HCT116 (cell line): ENCODE data around the gene TNFSF9. TPM values are rescaled to one million over a fixed set of nuclear protein-coding genes. Genes with fewer than 3 reads are reported as not detected.

ENCODE experiments used
- ATAC-seq: fragments of 200-7000 bp; cut with Tn5 transposase; 2 replicates; pipeline ENCODE4 v1.9.1; 2020; ENCODE audit warnings: mild to moderate bottlenecking, moderate library complexity
- BruUV-seq: library from RNA; stranded (reverse); fragments of 400-500 nt; replicated peaks from 2 replicates; lab custom pipeline; 2021; lab: Mats Ljungman, UMichigan
- CTCF ChIA-PET: fragments of 300-600 bp; sonication (Branson Sonifier 250); formaldehyde crosslinking; loops from one replicate; lab custom pipeline; 2021; ENCODE audit warnings: antibody characterized with exemption; lab: Charles Lee
- POLR2A ChIA-PET: fragments of 300-600, 350-600 bp; sonication (Branson Sonifier 250); formaldehyde crosslinking; loops from one replicate; lab custom pipeline; 2021; ENCODE audit warnings: antibody characterized with exemption; lab: Charles Lee
- RAD21 ChIA-PET, 2 experiments: fragments of 300-600 bp; sonication (Branson Sonifier 250); formaldehyde crosslinking; loops; one replicate each; lab custom pipeline; 2023; ENCODE audit warnings: low total read pairs in 2 of 2; ENCODE audit not compliant: uncharacterized antibody in 2 of 2, unreplicated experiment in 2 of 2, low non-redundant PET in 1 of 2; lab: Charles Lee
- DNase-seq: peaks from one replicate; pipeline ENCODE4 v3.0.0-alpha.2; 2010; ENCODE audit warnings: low read depth, low spot score
- H2AFZ ChIP-seq: fragments of 200-600 bp; shearing (Covaris generic), sonication (generic); 2 replicates; pipeline ENCODE4 v1.6.1; 2017; ENCODE audit warnings: low read depth, mixed run types, mixed read lengths, antibody characterized with exemption, low read length; ENCODE audit not compliant: poor library complexity, severe bottlenecking
- H3K27ac ChIP-seq: 2 replicates; pipeline ENCODE4 v1.5.1; 2012; ENCODE audit warnings: low read depth, low read length
- H3K27me3 ChIP-seq: fragments of 200-600 bp; sonication (generic); 2 replicates; pipeline ENCODE4 v1.6.1; 2016; ENCODE audit warnings: mixed run types, low read length, mixed read lengths; ENCODE audit not compliant: insufficient read depth
- H3K36me3 ChIP-seq, 2 experiments: fragments of 200-500 bp in 1 of 2; fragments of 200-600 bp in 1 of 2; sonication (Bioruptor generic) in 1 of 2; sonication (generic) in 1 of 2; 2 replicates each; pipeline versions ENCODE4 v1.5.1 to v1.6.1; 2014 to 2016; ENCODE audit warnings: low read length in 2 of 2, inconsistent platforms in 1 of 2, mixed read lengths in 1 of 2, mixed run types in 1 of 2; ENCODE audit not compliant: insufficient read depth in 2 of 2, control insufficient read depth in 1 of 2
- H3K4me1 ChIP-seq, 2 experiments: fragments of 200-600 bp in 1 of 2; sonication (generic) in 1 of 2; 2 replicates each; pipeline versions ENCODE4 v1.5.1 to v1.6.1; 2012 to 2017; ENCODE audit warnings: low read length in 2 of 2, inconsistent platforms in 1 of 2, mild to moderate bottlenecking in 1 of 2, mixed read lengths in 1 of 2, mixed run types in 1 of 2, moderate library complexity in 1 of 2; ENCODE audit not compliant: insufficient read depth in 2 of 2, control insufficient read depth in 1 of 2
- H3K4me2 ChIP-seq: fragments of 200-600 bp; sonication (generic); 2 replicates; pipeline ENCODE4 v1.6.1; 2017; ENCODE audit warnings: mixed run types, low read length, mixed read lengths
- H3K4me3 ChIP-seq, 2 experiments: fragments of 200-600 bp in 1 of 2; sonication (generic) in 1 of 2; replicated peaks in 1 of 2; 2 replicates each; pipeline ENCODE4 v1.5.1; 2011 to 2016; ENCODE audit warnings: low read length in 2 of 2, control low read depth in 1 of 2, low read depth in 1 of 2, mild to moderate bottlenecking in 1 of 2, mixed read lengths in 1 of 2, mixed run types in 1 of 2
- H3K79me2 ChIP-seq: fragments of 200-600 bp; sonication (generic); 2 replicates; pipeline ENCODE4 v1.6.1; 2017; ENCODE audit warnings: mild to moderate bottlenecking, mixed run types, low read length, moderate library complexity, mixed read lengths; ENCODE audit not compliant: insufficient read depth
- H3K9ac ChIP-seq: fragments of 200-600 bp; sonication (generic); 2 replicates; pipeline ENCODE4 v1.6.1; 2016; ENCODE audit warnings: low read length, mixed read lengths
- H3K9me2 ChIP-seq: fragments of 200-600 bp; sonication (generic), shearing (Covaris generic); 2 replicates; pipeline ENCODE4 v1.6.1; 2017; ENCODE audit warnings: mixed run types, mild to moderate bottlenecking, moderate library complexity; ENCODE audit not compliant: insufficient read depth
- H3K9me3 ChIP-seq, 2 experiments: fragments of 200-500 bp in 1 of 2; fragments of 200-600 bp in 1 of 2; sonication (Bioruptor generic) in 1 of 2; sonication (generic) in 1 of 2; 2 replicates each; pipeline ENCODE4 v1.6.1; 2014 to 2017; ENCODE audit warnings: low read length in 2 of 2, mixed read lengths in 2 of 2, inconsistent platforms in 1 of 2, low read depth in 1 of 2, mild to moderate bottlenecking in 1 of 2, mixed run types in 1 of 2, moderate library complexity in 1 of 2; ENCODE audit not compliant: control insufficient read depth in 1 of 2, insufficient read depth in 1 of 2
- H4K20me1 ChIP-seq: fragments of 200-600 bp; sonication (generic), shearing (Covaris generic); 2 replicates; pipeline ENCODE4 v1.6.1; 2017; ENCODE audit warnings: mixed run types, mild to moderate bottlenecking, moderate library complexity; ENCODE audit not compliant: insufficient read depth
- CBX3 ChIP-seq: IDR thresholded peaks from 2 replicates; pipeline ENCODE4 v1.6.1; 2012; ENCODE audit warnings: low read depth
- CEBPB ChIP-seq: IDR thresholded peaks from 2 replicates; pipeline ENCODE4 v1.6.1; 2012; ENCODE audit warnings: low read depth
- EGR1 ChIP-seq: IDR thresholded peaks from 2 replicates; pipeline ENCODE4 v1.6.1; 2012; ENCODE audit warnings: low read depth
- EZH2 ChIP-seq: fragments of 200-600 bp; sonication (generic); IDR thresholded peaks from 2 replicates; pipeline ENCODE4 v1.6.1; 2017; ENCODE audit warnings: antibody characterized with exemption, mixed run types
- EZH2phosphoT487 ChIP-seq: fragments of 200-600 bp; IDR thresholded peaks from 2 replicates; pipeline ENCODE4 v1.6.1; 2018; ENCODE audit warnings: antibody characterized with exemption, borderline replicate concordance
- FOSL1 ChIP-seq: IDR thresholded peaks from 2 replicates; pipeline ENCODE4 v1.6.1; 2012; ENCODE audit warnings: low read depth
- POLR2A ChIP-seq: IDR thresholded peaks from 2 replicates; pipeline ENCODE4 v1.7.0; 2011; ENCODE audit warnings: borderline replicate concordance; ENCODE audit not compliant: insufficient read depth, insufficient read length; ENCODE audit errors: extremely low read depth
- POLR2AphosphoS5 ChIP-seq: IDR thresholded peaks from 2 replicates; pipeline ENCODE4 v1.6.1; 2011; ENCODE audit warnings: mild to moderate bottlenecking, low read depth, low read length, moderate library complexity
- RAD21 ChIP-seq: IDR thresholded peaks from 2 replicates; pipeline ENCODE4 v1.6.1; 2012; ENCODE audit warnings: low read depth, mild to moderate bottlenecking
- SIN3A ChIP-seq: IDR thresholded peaks from 2 replicates; pipeline ENCODE4 v1.6.1; 2012; ENCODE audit warnings: low read depth
- SP1 ChIP-seq: IDR thresholded peaks from 2 replicates; pipeline ENCODE4 v1.6.1; 2012; ENCODE audit warnings: low read depth
- TCF7L2 ChIP-seq: IDR thresholded peaks from 2 replicates; pipeline ENCODE4 v1.7.0; 2011; ENCODE audit warnings: borderline replicate concordance, inconsistent platforms; ENCODE audit not compliant: insufficient read depth, insufficient read length; ENCODE audit errors: extremely low read depth
- ZFX ChIP-seq: fragments of 450-650 bp; IDR thresholded peaks from 2 replicates; pipeline ENCODE4 v1.6.1; 2017
- intact Hi-C: fragments of 100-400 bp; cut with micrococcal nuclease; formaldehyde crosslinking; loops from 2 replicates; pipeline ENCODE4 v1.10.0; 2022
- total RNA-seq: library from RNA; stranded (reverse); gene quantifications from one replicate; pipeline ENCODE4 v1.2.1, GENCODE V29; 2021; ENCODE audit not compliant: unreplicated experiment
- TF ChIP-seq, protein P1 (sequence below): IDR thresholded peaks from 2 replicates; pipeline ENCODE4 v1.6.1; 2012; ENCODE audit warnings: low read depth
- TF ChIP-seq, protein P2 (sequence below), 3 experiments: fragments of 200-600 bp in 1 of 3; sonication (generic) in 1 of 3; IDR thresholded peaks in 2 of 3; conservative IDR thresholded peaks in 1 of 3; 2 replicates each; pipeline ENCODE4 v1.5.1; 2012 to 2017; ENCODE audit warnings: low read depth in 2 of 3, low read length in 2 of 3, antibody characterized with exemption in 1 of 3, borderline replicate concordance in 1 of 3, control low read depth in 1 of 3, mild to moderate bottlenecking in 1 of 3, mixed read lengths in 1 of 3, mixed run types in 1 of 3, moderate library complexity in 1 of 3; ENCODE audit not compliant: insufficient read depth in 1 of 3

The TNFSF9 gene
- total RNA-seq, 1 experiment from 2014 or later, result 25.1 TPM

DNA sequence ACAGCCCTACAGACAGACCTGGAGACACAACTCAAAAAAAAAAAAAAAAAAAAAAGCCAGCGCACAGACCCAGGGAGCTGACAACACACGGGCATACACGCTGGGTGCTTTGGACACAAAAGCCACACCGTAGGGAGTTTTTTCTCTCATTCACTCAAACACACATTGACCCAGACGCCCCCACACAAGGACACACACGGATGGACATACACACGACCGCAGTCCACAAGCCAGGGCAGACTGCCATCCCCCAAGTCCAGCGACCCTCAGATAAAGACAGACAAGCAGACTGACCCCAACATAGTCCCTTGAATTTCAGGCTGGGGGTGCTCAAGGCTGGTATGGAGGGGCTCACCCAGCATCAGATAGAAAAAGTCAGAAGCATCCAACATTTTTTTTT lies 16.7 kb upstream of the TNFSF9 start:
- intact Hi-C loops, result no loop called here
- no TSS peak for BruUV-seq
- no peak for DNase-seq
- Histone ChIP-seq H3K4me1 (peaks cover 5 to 24% of the 10 kb centered on the region in 2 experiments; a peak in 3 of 4 replicates), H4K20me1 (no peaks in the 10 kb centered on the region), H3K27ac (no peak overlapping the region), H3K9ac (no peak overlapping the region), H3K79me2 (no peaks in the 10 kb centered on the region), H3K27me3 (no peaks in the 10 kb centered on the region), H3K4me2 (no peak overlapping the region), H3K4me3 (no peak overlapping the region), H3K36me3 (no peaks in the 10 kb centered on the region), H3K9me2 (no peaks in the 10 kb centered on the region), H2AFZ (no peak overlapping the region), H3K9me3 (no peaks in the 10 kb centered on the region)
- ChIA-PET CTCF (no interaction called here), RAD21 (no interaction called here), POLR2A (no interaction called here)
- TF ChIP-seq EGR1 (no peak), CEBPB (no peak), POLR2AphosphoS5 (no peak)
- ATAC-seq, result no peak

DNA sequence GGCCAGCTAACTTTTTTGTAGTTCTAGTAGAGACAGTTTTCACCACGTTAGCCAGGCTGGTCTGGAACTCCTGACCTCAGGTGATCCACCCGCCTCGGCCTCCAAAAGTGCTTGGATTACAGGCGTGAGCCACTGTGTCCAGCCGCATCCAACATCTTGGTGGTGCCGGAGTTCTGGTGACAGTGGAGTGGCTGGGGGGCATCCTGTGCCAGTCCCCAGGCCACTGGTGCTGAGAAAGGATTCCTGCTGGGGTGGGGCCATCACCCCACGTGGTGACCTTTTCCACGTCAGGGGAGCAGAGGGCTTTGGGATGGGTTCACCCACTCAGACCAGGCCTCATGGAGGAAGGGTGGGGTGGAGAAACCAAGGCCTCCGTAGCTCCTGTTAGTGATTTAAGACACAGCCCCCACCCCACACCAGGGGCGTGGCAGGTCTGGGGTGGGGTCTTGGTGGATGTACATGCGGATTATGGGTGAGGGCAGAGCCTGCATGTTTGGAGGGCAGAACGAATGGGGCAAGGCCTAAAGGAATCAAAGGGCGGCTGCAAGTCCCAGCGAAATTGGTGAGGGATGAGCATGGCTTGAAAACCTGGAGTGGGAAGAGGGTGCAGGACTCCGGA lies 15.8 kb upstream of the TNFSF9 start:
- Histone ChIP-seq H3K36me3 (no peaks in the 10 kb centered on the region), H3K27me3 (no peaks in the 10 kb centered on the region), H3K79me2 (no peaks in the 10 kb centered on the region), H2AFZ (no peak overlapping the region), H3K9me3 (no peaks in the 10 kb centered on the region), H3K4me3 (no peak overlapping the region), H3K27ac (no peak overlapping the region; the same call in 1 of the 2 replicates), H3K9ac (no peak overlapping the region), H3K4me1 (peaks cover 10 to 33% of the 10 kb centered on the region in 2 experiments; a peak in 3 of 4 replicates), H3K4me2 (no peak overlapping the region), H4K20me1 (no peaks in the 10 kb centered on the region), H3K9me2 (no peaks in the 10 kb centered on the region)
- ChIA-PET CTCF (interaction anchor here (0.7 kb wide), 1 partner anchor 154 kb away, joined by 5 read pairs; the partner anchor contains the start of gene CLPP), POLR2A (no interaction called here), RAD21 (interaction anchor here in 1 of 2 experiments (1.2 kb wide), 1 partner anchor 37 kb away, joined by 8 read pairs; no protein-coding TSS in a partner anchor)
- BruUV-seq, result no TSS peak
- DNase-seq, result no peak
- intact Hi-C loops, result loop anchor here (5.0 kb wide), 1 partner anchor 237 kb away; no protein-coding TSS in a partner anchor
- no peak for ATAC-seq
- no peak for TF ChIP-seq FOSL1
- TF ChIP-seq EZH2, result no peak
- no peak for TF ChIP-seq SIN3A
- TF ChIP-seq, protein P1, sequence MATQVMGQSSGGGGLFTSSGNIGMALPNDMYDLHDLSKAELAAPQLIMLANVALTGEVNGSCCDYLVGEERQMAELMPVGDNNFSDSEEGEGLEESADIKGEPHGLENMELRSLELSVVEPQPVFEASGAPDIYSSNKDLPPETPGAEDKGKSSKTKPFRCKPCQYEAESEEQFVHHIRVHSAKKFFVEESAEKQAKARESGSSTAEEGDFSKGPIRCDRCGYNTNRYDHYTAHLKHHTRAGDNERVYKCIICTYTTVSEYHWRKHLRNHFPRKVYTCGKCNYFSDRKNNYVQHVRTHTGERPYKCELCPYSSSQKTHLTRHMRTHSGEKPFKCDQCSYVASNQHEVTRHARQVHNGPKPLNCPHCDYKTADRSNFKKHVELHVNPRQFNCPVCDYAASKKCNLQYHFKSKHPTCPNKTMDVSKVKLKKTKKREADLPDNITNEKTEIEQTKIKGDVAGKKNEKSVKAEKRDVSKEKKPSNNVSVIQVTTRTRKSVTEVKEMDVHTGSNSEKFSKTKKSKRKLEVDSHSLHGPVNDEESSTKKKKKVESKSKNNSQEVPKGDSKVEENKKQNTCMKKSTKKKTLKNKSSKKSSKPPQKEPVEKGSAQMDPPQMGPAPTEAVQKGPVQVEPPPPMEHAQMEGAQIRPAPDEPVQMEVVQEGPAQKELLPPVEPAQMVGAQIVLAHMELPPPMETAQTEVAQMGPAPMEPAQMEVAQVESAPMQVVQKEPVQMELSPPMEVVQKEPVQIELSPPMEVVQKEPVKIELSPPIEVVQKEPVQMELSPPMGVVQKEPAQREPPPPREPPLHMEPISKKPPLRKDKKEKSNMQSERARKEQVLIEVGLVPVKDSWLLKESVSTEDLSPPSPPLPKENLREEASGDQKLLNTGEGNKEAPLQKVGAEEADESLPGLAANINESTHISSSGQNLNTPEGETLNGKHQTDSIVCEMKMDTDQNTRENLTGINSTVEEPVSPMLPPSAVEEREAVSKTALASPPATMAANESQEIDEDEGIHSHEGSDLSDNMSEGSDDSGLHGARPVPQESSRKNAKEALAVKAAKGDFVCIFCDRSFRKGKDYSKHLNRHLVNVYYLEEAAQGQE, result no peak
- no peak for TF ChIP-seq CBX3
- no peak for TF ChIP-seq RAD21
- no peak for TF ChIP-seq CEBPB
- TF ChIP-seq EZH2phosphoT487, result no peak
- no peak for TF ChIP-seq SP1
- TF ChIP-seq ZFX, result no peak
- TF ChIP-seq TCF7L2, result no peak
- TF ChIP-seq, protein P2, sequence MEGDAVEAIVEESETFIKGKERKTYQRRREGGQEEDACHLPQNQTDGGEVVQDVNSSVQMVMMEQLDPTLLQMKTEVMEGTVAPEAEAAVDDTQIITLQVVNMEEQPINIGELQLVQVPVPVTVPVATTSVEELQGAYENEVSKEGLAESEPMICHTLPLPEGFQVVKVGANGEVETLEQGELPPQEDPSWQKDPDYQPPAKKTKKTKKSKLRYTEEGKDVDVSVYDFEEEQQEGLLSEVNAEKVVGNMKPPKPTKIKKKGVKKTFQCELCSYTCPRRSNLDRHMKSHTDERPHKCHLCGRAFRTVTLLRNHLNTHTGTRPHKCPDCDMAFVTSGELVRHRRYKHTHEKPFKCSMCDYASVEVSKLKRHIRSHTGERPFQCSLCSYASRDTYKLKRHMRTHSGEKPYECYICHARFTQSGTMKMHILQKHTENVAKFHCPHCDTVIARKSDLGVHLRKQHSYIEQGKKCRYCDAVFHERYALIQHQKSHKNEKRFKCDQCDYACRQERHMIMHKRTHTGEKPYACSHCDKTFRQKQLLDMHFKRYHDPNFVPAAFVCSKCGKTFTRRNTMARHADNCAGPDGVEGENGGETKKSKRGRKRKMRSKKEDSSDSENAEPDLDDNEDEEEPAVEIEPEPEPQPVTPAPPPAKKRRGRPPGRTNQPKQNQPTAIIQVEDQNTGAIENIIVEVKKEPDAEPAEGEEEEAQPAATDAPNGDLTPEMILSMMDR (IDR thresholded peaks at IDR 0.05 in 2 of 3, conservative IDR thresholded peaks at IDR 0.05 in 1 of 3; ENCODE audit: borderline replicate concordance in 1 of 3, insufficient read depth in 1 of 3, low read depth in 2 of 3, low read length in 2 of 3), result no peak
- no peak for TF ChIP-seq EGR1
- no peak for TF ChIP-seq POLR2A
